GM18526 (cell line): Measurements from ENCODE around the gene LAD1.

ENCODE experiments used
- POLR2A ChIP-seq: IDR thresholded peaks from 3 replicates; pipeline ENCODE4 v1.6.1; 2011; ENCODE audit not compliant: insufficient read length; ENCODE audit errors: extremely low read depth

The LAD1 gene

GRCh38 chr1:201356236-201356635 is 42.9 kb downstream of the LAD1 start:
- no peak for TF ChIP-seq POLR2A

DNA sequence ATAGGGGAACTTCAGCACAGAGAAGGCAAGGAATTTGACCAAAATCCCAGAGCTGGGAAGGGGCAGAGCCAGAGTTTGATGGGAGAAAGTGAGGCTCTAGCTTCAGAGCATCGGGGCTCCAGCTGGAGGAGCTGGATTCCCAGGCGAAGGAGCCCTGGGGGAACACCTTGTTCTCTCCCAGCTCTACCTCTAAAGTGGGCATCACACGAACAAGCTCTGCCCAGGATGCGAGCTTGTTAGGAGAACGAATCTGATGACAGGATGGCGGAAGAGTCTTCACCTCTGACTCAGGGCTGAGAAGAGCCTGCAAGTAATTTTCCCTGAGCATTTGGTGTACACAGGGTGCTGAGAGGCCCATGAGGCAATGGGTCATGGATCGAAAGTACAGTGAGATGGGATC is 43.7 kb downstream of the LAD1 start:
- no peak for TF ChIP-seq POLR2A

- TF ChIP-seq POLR2A = no peak
Observed at GRCh38 chr1:201354901-201355295, 44.2 kb downstream of the LAD1 start.

GRCh38 chr1:201354151-201354900 is 44.8 kb downstream of the LAD1 start:
- TF ChIP-seq POLR2A = no peak

- no peak for TF ChIP-seq POLR2A
Observed at GRCh38 chr1:201353186-201353940, 45.8 kb downstream of the LAD1 start.

DNA sequence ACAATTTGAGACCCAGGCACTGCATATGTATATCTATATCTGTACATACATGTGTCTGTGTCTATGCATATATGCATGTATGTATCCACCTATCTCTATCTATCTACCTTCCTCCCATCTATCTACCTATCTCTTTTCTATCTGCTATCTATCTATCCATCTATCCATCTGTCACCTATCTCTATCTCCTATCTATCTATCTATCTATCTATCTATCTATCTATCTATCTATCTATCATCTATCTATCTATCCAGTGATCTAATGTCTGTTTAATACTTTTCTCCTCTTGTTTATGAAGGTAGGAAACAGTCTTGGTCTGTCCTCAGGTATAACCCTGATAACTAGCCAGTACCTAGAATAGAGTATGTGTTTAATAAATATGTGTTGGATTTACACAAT is 47.5 kb downstream of the LAD1 start:
- no peak for TF ChIP-seq POLR2A

DNA sequence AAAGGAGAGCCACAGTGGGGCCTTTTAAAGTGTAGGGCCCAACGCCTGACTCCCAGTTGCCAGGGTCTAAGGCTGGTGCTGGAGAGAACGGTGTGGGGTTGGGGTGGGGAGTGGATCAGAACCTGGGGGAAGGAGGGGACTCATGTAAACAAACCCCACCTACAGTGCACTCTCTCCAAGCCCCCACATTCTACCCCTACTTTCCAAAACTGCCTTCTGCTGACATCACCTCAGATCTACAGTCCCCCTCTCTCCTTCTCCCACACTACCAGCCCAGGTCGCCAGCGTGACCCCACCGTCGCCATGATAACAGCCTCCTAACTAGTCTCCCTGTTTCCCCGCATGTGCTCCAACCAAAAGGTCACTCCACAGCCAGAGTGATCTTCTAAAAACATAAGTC is 48.2 kb downstream of the LAD1 start:
- no peak for TF ChIP-seq POLR2A

- TF ChIP-seq POLR2A = no peak
Observed at GRCh38 chr1:201350361-201350725, 48.8 kb downstream of the LAD1 start.

GRCh38 chr1:201349092-201349491 is 50.0 kb downstream of the LAD1 start:
- no peak for TF ChIP-seq POLR2A

- TF ChIP-seq POLR2A = no peak
Observed at GRCh38 chr1:201348211-201348566, 50.9 kb downstream of the LAD1 start.

DNA sequence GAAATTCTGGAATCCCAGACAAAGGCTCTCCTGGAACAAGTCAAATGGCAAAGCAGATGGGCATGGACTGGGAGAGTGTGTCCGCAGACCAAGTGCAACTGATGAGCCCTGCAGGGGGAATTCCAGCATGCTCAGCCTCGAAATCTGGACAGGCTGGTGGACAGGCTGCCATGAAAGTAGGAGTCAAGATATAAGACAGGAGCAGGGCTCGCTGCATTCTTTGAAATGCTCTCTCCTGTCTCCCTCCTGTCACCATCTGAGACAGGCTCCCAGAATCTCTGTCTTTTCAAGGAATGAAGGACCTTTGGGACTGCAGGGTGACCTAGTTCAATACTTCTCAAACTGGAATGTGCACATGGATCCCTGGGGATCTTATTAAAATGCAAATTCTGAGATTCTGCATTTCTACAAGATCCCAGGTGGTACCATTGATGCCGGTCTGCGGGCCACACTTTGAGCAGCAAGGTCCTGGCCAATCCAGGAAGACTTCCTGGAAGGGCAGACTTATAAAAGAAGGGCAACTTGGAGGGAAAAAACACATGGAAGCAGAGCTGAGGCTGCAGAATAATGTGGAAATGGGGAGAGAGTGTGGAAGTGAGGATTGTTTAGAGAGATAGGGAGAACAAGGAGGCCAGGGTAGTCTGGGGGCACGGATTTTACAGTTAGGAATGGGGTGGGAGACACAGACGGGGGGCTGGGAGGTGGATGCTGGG is 51.5 kb downstream of the LAD1 start:
- TF ChIP-seq POLR2A = no peak

DNA sequence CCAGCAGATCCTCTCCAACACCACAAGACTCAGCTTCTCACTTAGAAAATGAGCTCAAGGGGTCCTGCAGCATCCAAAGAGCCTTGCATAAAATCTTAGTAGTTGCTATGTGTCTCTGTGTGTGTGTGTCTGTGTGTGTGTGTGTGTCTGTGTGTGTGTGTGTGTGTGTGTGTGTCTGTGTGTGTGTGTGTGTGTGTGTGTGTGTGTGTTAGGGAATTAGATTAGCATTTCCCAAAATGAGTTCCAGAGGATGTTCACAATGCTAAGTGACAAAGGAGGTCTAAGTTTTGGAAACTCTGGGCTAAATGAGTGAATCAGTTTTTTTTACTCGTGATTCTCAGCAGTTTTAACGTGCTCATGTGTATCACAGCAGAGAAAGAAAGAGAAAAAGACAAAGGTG is 52.1 kb downstream of the LAD1 start:
- no peak for TF ChIP-seq POLR2A

GRCh38 chr1:201346337-201346939 is 52.7 kb downstream of the LAD1 start:
- no peak for TF ChIP-seq POLR2A

DNA sequence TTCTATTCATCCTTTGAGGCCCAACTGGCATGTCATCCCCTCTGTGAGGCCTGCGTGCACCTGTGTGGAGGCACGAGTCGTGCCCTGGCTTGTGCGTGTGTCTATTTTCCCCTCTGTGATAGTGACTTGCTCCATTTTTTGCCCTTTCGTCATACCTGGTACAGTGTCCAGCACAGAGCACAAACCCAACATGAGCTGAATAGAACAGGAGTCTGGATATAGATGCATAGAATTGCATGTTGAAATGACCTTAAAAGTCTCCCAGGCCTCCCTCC is 54.1 kb downstream of the LAD1 start:
- TF ChIP-seq POLR2A = no peak

DNA sequence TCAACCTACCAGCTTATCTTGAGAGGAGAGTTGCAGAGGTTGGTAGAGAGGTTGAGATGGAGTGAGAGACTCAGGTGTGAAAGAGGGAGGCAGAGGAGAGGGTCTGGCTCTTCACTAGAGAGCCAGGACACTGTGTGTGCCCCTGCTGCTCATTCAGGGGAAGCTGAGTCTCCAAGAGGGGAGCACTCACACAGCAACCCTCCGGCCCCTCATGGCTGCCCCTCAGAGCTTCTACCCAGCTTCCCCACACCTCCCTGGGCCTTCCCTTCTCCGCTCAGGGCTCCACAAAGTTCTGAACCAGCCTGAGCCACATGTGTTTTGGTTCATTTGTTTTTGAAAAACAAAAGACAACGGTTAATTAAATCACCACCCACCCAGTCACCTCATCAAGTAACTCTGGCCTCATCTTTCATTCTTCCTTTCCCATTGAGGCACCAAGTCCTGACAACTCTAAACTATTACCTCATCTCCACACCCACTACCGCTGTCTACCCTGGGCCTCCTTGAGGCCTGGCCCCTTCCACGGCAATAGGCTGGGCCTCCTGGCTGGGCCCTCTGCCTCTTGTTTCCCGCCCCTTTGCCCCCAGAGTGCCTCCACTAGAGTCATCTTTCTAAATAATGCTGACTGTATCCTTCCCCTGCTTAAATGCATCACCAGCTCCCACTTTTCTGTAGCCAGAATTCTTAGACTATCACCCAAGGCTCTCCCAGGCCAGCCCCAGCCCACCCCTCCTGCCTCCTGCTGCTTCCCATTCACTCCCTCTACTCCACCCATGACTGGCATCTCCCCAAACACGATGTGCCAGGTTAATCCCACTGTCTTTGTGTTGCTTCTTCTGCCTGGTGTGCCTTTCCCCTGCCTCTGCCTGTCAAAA is 54.7 kb downstream of the LAD1 start:
- no peak for TF ChIP-seq POLR2A
